GM18870 (cell line): ENCODE measurements around the gene PAGE2B.
"Not testable (repeated sequence)": the region's sequence is repeated elsewhere in the genome, so short reads cannot be mapped to it uniquely, and the experiment has no call there.

Source experiments
- ATAC-seq: cut with Tn5 transposase; IDR thresholded peaks from one replicate; pipeline ENCODE4 v1.9.1; 2021; ENCODE audit warnings: moderate library complexity; ENCODE audit not compliant: unreplicated experiment

Gene PAGE2B

GRCh38 chrX:55107911-55108310 is 33.1 kb downstream of the PAGE2B start:
- ATAC-seq: no peak

DNA sequence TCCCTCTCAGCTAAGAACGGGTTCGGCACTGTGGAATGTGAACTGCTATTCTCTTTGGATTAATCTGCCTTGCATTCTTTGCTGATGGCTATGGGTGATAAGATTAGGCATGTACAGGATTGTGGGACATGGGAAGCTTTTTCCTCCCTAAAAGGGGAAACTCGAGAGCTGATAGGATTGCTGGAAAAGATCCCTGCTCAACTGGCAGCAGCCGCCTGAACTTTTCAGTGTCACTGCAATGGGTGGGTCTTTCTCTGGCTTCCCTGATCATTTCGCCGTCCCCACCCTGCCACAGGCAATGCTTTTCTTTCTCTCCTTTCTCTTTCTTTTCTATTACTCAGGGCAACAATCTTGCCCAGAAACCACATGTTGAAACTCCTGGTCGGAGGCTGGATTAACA is 34.5 kb downstream of the PAGE2B start:
- no peak for ATAC-seq

DNA sequence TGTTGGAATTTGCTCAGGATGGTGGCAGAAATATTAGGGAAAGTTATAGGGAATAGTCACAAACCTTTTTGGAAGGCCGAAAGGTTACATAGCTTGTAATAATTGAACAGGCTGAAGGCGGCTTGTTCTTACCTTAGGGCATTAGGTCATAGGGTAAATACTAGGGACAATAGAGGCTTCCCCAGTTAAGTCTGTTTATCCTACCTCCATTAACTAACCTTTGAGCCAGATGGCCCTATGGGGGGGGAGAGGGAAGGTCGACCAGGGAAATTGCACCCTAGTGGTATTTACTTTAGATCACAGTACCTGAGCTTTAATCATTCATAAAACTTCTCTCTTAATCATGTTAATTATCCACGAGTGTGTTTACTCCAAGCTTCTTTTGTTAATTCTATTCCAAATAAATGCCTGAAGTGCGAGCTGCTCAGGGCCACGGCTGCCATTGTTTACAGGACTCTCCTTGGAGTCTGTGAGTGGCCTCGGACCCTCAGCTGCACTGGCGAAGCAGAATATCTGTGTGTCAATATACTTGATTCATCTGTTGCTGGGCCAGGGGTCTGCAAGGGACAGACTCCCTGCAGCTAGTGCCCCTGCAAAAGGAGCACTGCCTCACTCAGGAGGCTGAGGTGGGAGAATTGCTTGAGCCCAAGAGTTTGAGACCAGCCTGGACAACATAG is 36.9 kb downstream of the PAGE2B start:
- no peak for ATAC-seq

DNA sequence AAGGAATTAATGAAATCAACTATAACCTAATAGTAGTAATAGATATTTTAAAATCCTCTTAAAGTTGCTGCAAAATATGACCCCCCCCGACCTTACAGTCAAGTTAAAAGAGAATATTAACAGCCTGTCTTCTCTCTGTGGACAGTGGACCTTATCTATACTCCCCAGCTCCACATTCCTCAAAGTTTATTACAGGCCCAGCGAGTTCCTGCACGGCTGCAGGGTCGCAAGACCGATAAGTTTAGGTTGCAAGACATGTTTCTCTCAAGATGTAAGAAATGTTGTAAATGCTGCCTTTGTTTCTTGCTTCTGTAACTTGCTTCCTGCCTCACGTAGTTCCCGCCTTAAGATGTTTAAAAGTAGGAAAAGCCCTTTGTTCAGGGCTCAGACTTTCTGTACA is 41.8 kb downstream of the PAGE2B start:
- ATAC-seq: not testable (repeated sequence)

- no peak for ATAC-seq
Observed at GRCh38 chrX:55118574-55118973, 43.7 kb downstream of the PAGE2B start.

DNA sequence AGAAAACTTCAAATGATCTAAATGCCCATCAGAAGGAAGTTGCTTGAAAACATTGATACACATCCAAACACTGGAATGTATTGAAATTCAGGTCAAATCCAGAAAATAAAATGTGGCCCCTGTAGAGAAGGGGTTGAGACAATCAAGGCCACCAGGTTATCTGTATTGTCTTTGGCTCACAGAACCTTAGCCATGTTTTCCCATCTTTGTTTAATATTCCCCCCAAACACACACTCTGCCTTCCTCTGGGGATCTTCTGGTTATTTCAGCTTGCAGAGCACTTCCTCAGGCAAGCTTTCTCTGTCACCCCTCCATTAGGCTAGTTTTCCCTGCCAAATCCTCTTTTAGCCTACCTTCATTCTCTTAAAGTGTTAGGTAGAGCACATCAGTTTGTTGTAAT is 44.4 kb downstream of the PAGE2B start:
- no peak for ATAC-seq

GRCh38 chrX:55119712-55120111 is 44.9 kb downstream of the PAGE2B start:
- no peak for ATAC-seq

GRCh38 chrX:55120761-55121358 is 46.0 kb downstream of the PAGE2B start:
- ATAC-seq: no peak

- no peak for ATAC-seq
Observed at GRCh38 chrX:55123900-55124299, 49.1 kb downstream of the PAGE2B start.

DNA sequence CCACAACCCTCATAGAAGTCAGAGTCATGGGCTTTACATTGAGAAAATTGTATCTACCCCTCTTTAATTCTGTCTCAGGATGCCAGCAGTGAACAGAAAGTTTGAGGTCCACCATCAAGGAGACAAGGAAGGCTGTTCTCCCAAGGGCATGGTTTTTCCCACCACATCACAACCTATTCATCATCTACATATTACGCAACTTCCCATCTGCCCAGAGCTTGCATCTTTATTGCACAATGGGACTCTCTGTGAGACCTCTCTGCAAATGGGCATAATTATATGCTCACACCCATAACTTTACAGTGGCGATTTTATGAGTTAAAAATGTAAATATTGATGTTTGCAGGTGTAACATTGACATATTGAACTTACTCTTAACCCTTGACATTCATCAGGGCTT is 52.9 kb downstream of the PAGE2B start:
- no peak for ATAC-seq
